Measurements from ENCODE around the gene RBPJ. TPM values are rescaled to one million over a fixed set of nuclear protein-coding genes. Genes with fewer than 3 reads are reported as not detected.

Gene RBPJ
- total RNA-seq, 2 experiments from 2014 or later, result 39.9 to 61.1 TPM

DNA sequence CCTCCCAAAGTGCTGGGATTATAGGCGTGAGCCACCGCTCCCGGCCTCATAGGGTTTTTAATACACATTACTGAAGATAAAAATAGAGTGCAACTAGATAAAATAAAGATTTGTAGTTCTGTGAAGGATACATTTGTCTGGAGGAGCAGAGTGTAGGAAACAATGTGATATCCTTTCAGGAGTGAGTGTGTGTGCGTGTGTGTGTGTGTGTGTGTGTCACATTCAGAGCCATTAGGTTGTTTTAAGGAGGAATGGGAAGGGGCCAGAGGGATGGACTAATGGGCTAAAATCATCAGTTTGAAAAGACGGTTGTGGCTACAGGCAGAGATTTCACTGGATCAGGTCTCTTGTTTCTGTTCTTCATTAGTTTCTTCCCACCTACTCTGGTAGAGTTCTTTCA, 40.0 kb downstream of the RBPJ start:
- no peak for DNase-seq (ENCODE audit: low spot score)
- Histone ChIP-seq H4K20me1 (ENCODE audit: insufficient read depth, low read length) (peaks cover 11% of the 10 kb centered on the region), H3K9me2 (ENCODE audit: insufficient read depth, low read length) (no peaks in the 10 kb centered on the region), H3K79me2 (ENCODE audit: insufficient read depth, low read depth, low read length) (peaks cover 63% of the 10 kb centered on the region; the same call in 1 of the 2 replicates), H3K27ac (ENCODE audit: low read depth, low read length, poor library complexity, severe bottlenecking) (no peak overlapping the region), H3K4me2 (ENCODE audit: low read length) (no peak overlapping the region), H3K4me3 (ENCODE audit: low read depth, low read length, poor library complexity, severe bottlenecking) (no peak overlapping the region), H2AFZ (ENCODE audit: low read length) (no peak overlapping the region), H3K36me3 (ENCODE audit: insufficient read depth, low read length) (no peaks in the 10 kb centered on the region), H3K9me3 (ENCODE audit: low read length) (no peaks in the 10 kb centered on the region), H3K4me1 (ENCODE audit: insufficient read depth, low read length, poor library complexity, severe bottlenecking) (peaks cover 7% of the 10 kb centered on the region)
- TF ChIP-seq EZH2phosphoT487 (IDR thresholded peaks at IDR 0.05; ENCODE audit: borderline replicate concordance, low read depth, low read length), result no peak
- TF ChIP-seq, protein P1, sequence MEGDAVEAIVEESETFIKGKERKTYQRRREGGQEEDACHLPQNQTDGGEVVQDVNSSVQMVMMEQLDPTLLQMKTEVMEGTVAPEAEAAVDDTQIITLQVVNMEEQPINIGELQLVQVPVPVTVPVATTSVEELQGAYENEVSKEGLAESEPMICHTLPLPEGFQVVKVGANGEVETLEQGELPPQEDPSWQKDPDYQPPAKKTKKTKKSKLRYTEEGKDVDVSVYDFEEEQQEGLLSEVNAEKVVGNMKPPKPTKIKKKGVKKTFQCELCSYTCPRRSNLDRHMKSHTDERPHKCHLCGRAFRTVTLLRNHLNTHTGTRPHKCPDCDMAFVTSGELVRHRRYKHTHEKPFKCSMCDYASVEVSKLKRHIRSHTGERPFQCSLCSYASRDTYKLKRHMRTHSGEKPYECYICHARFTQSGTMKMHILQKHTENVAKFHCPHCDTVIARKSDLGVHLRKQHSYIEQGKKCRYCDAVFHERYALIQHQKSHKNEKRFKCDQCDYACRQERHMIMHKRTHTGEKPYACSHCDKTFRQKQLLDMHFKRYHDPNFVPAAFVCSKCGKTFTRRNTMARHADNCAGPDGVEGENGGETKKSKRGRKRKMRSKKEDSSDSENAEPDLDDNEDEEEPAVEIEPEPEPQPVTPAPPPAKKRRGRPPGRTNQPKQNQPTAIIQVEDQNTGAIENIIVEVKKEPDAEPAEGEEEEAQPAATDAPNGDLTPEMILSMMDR (conservative IDR thresholded peaks at IDR 0.05; ENCODE audit: low read length), result no peak
- no TSS peak for BruUV-seq (replicated peaks)
- ChIA-PET CTCF (ENCODE audit: unreplicated experiment) (no interaction called here), POLR2A (interaction anchor here (0.5 to 1.8 kb wide), 6 partner anchors 13 to 438 kb away, joined by 3 to 13 read pairs (median 4); no protein-coding TSS in a partner anchor)
- intact Hi-C loops (cut with micrococcal nuclease; ENCODE audit: unreplicated experiment), result no loop called here

DNA sequence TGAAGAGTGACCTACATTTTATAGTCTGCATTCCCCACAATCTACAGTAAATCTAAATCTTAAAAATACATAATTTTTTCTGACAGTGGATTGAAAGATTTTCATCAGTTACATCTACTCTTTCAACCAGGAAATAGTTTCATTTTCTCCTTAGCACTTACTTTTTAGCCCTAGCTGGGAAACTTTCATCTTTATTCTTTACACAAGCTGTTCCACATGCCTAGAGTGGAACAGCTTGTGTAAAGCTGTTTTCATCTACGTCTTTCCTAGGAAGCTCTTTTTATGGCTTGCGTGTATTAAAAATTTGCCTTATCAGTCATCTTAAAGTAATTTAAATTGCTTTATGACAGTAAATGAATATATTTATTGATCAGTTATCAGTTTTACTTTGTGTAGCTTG, 40.5 kb downstream of the RBPJ start:
- ChIA-PET CTCF (ENCODE audit: unreplicated experiment) (no interaction called here), POLR2A (interaction anchor here (0.5 to 1.8 kb wide), 7 partner anchors 9 to 437 kb away, joined by 3 to 13 read pairs (median 4); no protein-coding TSS in a partner anchor)
- H3K4me2 ChIP-seq (ENCODE audit: low read length), result no peak overlapping the region
- no peak for TF ChIP-seq EZH2phosphoT487 (IDR thresholded peaks at IDR 0.05; ENCODE audit: borderline replicate concordance, low read depth, low read length)
- TF ChIP-seq, protein P1 (conservative IDR thresholded peaks at IDR 0.05; ENCODE audit: low read length), result no peak
- no peak overlapping the region for H3K27ac ChIP-seq (ENCODE audit: low read depth, low read length, poor library complexity, severe bottlenecking)
- H3K79me2 ChIP-seq (ENCODE audit: insufficient read depth, low read depth, low read length), result peaks cover 61% of the 10 kb centered on the region; the same call in 1 of the 2 replicates
- intact Hi-C loops (cut with micrococcal nuclease; ENCODE audit: unreplicated experiment), result no loop called here
- H2AFZ ChIP-seq (ENCODE audit: low read length), result no peak overlapping the region
- DNase-seq (ENCODE audit: low spot score), result no peak
- no TSS peak for BruUV-seq (replicated peaks)
- no peaks in the 10 kb centered on the region for H3K36me3 ChIP-seq (ENCODE audit: insufficient read depth, low read length)
- H3K9me3 ChIP-seq (ENCODE audit: low read length), result no peaks in the 10 kb centered on the region
- H3K4me1 ChIP-seq (ENCODE audit: insufficient read depth, low read length, poor library complexity, severe bottlenecking), result peaks cover 3% of the 10 kb centered on the region
- no peaks in the 10 kb centered on the region for H3K9me2 ChIP-seq (ENCODE audit: insufficient read depth, low read length)
- H3K4me3 ChIP-seq (ENCODE audit: low read depth, low read length, poor library complexity, severe bottlenecking), result no peak overlapping the region
- peaks cover 13% of the 10 kb centered on the region for H4K20me1 ChIP-seq (ENCODE audit: insufficient read depth, low read length)

DNA sequence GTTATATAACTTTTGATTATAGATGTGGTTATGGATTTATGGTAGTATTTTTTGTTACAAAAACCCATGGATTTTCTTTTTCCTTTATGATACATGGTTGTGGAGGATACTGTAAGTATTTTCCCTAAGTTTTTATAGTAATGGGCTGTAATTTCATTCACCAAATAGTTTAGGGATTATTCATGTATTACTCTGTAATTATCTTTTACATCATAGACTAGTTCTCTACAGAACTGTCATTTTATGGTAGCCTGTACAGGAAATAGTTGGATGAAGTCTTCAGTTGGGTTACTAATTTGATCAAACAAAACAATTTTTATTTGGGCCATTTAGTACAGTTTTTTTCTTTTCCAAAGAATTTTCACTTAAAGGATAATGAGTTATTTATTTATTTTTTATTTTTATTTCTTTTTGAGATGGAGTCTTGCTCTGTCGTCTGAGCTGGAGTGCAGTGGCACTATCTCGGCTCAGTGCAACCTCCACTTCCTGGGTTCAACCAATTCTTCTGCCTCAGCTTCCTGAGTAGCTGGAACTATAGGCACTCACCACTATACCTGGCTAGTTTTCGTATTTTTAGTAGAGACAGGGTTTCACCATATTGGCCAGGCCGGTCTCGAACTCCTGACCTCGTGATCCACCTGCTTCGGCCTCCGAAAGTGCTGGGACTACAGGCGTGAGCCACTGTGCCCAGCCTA, 42.1 kb downstream of the RBPJ start:
- Histone ChIP-seq H3K27ac (ENCODE audit: low read depth, low read length, poor library complexity, severe bottlenecking) (no peak overlapping the region), H3K9me3 (ENCODE audit: low read length) (no peaks in the 10 kb centered on the region), H3K79me2 (ENCODE audit: insufficient read depth, low read depth, low read length) (peaks cover 56% of the 10 kb centered on the region; the same call in 1 of the 2 replicates), H3K4me3 (ENCODE audit: low read depth, low read length, poor library complexity, severe bottlenecking) (no peak overlapping the region), H3K9me2 (ENCODE audit: insufficient read depth, low read length) (no peaks in the 10 kb centered on the region), H3K4me2 (ENCODE audit: low read length) (no peak overlapping the region), H2AFZ (ENCODE audit: low read length) (no peak overlapping the region), H3K4me1 (ENCODE audit: insufficient read depth, low read length, poor library complexity, severe bottlenecking) (no peaks in the 10 kb centered on the region), H3K36me3 (ENCODE audit: insufficient read depth, low read length) (peaks cover 2% of the 10 kb centered on the region; the same call in 1 of the 2 replicates), H4K20me1 (ENCODE audit: insufficient read depth, low read length) (peaks cover 9% of the 10 kb centered on the region)
- ChIA-PET CTCF (ENCODE audit: unreplicated experiment) (no interaction called here), POLR2A (no interaction called here)
- no peak for TF ChIP-seq EZH2phosphoT487 (IDR thresholded peaks at IDR 0.05; ENCODE audit: borderline replicate concordance, low read depth, low read length)
- TF ChIP-seq, protein P1 (conservative IDR thresholded peaks at IDR 0.05; ENCODE audit: low read length), result no peak
- no peak for DNase-seq (ENCODE audit: low spot score)
- intact Hi-C loops (cut with micrococcal nuclease; ENCODE audit: unreplicated experiment), result no loop called here
- no TSS peak for BruUV-seq (replicated peaks)
